LNCAP (cell line): Measurements from ENCODE around the gene ENGASE.
A peak's percentile ranks its signal among the peaks of the same experiment; 100 is the strongest.

Experiments
- TF ChIP-seq, protein P1 (sequence below): fragments of 450-650 bp; IDR thresholded peaks from 2 replicates; pipeline ENCODE4 v1.5.1; 2017; ENCODE audit warnings: mild to moderate bottlenecking

Gene ENGASE

DNA sequence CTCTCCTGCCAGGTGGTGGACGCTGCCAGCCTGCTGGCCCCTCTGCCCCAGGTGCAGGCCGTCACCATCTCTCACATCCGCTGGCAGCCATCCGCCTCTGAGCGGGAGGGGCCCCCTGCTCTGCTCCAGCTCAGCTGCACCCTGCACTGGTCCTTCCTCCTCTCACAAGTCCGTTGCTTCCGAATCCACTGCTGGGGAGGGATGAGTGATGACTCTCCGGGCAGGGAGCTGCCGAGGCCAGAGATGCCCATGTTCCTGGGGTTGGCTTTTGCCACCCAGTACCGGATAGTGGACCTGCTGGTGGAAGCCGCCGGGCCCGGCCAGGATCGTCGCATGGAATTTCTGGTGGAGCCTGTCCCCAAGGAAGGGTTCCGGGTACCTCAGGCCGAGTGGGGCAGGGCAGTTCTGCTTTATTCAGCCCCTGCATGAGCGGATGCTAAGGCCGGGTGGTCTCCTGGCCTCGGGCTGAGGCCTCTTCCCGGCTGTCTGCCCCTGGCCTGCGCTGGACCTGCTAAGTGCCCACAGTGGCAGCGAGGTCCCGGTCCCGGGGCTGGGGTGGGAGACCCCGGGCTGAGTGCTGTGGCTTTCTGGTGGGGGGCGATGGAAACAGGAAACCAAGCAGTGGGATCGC, 11.4 kb downstream of the ENGASE start:
- TF ChIP-seq, protein P1, sequence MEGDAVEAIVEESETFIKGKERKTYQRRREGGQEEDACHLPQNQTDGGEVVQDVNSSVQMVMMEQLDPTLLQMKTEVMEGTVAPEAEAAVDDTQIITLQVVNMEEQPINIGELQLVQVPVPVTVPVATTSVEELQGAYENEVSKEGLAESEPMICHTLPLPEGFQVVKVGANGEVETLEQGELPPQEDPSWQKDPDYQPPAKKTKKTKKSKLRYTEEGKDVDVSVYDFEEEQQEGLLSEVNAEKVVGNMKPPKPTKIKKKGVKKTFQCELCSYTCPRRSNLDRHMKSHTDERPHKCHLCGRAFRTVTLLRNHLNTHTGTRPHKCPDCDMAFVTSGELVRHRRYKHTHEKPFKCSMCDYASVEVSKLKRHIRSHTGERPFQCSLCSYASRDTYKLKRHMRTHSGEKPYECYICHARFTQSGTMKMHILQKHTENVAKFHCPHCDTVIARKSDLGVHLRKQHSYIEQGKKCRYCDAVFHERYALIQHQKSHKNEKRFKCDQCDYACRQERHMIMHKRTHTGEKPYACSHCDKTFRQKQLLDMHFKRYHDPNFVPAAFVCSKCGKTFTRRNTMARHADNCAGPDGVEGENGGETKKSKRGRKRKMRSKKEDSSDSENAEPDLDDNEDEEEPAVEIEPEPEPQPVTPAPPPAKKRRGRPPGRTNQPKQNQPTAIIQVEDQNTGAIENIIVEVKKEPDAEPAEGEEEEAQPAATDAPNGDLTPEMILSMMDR, result no peak

DNA sequence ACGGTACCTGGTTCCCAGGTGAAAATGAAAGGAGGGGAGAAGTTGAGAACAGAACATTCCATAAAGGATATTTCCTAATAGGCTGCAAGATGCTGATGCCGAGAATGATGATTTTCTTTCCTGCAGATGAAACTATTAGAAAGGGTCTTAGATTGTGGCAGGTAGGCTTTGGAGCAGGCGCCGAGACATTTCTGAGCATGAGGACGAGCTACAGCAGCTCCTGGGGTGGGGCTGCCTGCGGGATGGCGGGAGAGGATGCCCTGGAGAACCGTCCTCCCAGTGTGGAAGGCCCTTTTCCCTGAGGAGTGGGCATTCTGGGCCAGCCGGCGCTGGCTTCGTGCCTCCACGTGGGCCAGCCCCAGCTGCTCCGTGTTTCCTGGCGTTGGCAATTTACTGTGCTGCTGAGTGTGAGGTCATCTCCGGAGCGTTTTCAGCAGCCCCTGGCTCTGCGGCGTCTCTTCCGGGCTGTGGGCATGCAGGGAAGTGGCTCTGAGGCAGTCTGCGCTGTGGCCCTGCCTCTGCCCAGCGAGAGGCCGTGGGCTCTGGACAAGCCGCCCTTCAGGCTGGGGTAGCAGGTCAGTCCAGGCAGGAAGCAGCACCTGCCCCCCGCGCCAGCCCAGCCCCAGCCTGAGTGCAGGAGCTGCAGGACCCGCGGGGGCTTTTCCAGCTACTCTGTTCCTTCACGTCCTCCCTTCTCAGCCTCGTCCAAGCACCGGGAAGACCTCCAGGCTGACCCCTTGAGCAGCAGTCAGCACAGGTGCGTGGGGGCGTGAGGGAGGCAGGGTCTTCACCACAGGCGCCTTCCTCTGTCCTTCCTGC, 12.2 kb downstream of the ENGASE start:
- TF ChIP-seq, protein P1, result no peak

DNA sequence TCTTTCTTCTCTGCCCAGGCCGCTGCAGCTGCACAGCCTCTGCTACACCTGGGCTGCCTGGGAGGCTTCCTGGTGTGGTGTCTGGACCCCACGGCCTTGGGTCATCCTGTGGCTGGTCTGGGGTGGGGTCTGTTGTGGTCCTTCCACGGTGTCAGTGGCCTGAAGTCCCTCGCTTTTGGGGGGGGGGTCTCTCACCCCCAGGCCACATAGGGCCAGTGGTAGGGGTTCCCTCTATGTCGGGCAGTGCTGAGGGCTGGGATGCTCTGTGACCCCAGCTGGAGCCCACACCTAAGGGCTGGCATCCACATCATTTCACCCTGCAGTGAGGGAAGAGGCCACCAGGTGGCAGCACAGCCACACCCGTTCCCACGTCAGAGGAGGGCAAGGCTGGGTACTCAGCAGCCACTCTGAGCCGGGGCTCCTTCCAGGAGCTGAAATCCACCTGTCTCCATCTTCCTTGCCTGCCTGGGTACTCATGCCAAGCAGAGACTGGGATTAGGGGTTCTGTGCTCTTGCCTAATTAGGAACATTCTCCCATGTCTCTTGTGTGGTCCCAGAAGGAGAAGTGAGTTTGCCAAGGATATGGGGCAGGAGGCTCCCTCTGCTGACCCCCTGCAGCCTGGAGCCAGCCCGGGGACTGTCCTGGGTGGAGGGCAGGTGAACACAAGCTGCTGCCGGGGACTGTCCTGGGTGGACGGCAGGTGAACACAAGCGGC, 13.0 kb downstream of the ENGASE start:
- TF ChIP-seq, protein P1, result peak; percentile 93

DNA sequence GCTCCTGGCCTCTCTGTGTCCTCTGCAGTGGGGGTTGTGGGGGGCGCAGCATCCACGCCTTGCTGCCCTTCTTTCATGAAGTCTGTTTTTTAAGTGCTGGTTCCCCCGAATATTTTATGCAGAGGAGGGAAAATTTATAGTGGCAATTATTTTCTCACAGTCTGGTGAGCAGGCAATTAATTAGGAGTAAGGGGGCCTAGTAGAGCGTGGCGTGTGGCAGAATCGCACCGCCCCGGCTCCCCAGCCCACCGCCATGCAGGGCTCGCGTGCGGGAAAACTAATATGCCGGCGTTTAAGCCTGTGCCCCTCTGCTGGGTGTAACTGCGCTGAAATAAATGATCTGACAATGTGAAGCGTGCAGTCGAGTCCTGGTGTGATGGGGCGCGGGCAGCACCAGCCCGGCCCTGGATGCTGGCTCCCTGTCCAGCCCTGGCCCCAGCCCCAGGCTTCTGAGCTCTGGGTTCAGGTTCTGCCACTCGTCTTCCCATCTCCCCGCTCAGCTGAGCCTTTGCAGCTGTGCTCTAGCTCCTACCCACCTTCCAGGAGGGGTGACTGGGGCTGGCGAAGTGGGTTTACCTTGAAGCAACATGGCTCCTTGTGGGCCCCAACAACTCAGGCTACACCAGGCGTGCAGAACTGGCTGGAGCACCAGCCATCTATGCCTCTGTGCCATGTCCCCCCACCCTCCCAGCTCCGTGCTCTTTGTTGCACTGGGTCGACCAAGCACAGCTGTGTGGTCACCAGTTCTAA, 13.8 kb downstream of the ENGASE start:
- TF ChIP-seq, protein P1, result no peak

DNA sequence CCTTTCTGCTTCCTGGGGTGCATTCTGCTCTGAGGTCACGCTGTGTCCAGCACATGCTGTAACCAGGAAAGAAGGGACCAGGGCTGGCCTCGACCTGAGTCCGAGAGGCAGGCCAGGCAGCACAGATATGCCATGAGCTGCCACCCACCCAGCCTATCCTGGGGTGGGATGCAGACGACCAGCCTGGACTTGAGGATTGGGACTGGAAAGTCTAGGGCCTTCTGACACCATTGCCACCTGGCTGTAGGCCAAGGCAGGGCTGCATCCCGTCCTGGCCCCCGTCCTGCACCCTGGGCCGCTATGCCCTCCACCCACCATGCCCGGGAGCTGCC, 14.3 kb downstream of the ENGASE start:
- TF ChIP-seq, protein P1, result no peak

DNA sequence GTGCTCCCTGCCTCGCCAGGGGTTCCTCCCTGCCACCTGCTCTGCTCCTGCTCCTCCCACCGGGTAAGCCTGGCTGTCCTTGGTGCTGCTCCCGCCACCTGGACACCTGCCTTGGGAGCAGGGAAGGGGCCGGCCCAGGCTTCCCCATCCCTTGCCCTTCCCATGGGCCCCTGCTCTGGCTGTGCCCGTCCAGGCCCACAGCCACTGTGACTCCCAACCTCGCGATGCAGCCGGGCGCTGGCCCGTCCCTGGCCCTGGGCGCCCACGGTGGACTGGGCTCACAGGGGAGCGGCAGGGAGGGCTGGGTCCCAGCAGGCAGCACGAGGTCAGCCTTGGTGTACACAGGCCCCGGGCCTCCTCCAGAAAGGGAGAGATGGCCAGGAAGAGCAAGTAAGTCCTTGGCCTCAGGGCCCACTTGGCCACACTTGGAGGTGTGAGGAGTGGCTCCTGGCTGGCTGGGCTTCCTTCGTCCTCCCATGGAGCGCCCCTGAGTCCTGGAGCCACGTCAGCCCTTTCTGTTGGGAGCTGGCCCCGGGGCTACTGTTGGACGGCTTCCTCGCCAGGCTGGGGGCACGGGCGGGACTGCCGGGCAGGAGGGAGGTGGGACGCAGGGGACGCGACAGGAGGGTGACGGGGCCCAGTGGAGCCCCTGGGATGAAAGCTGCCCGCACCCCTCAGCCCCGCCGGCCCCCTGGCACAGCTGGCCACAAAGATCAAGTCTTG, 15.3 kb downstream of the ENGASE start:
- TF ChIP-seq, protein P1, result no peak
